Ovary (tissue), 3 donors: Measurements from ENCODE around the gene CTIF.

Experiments
- CTCF ChIP-seq, 3 donors: fragments of 450-650 bp in 2 of 3; fragments of 200-600 bp in 1 of 3; IDR thresholded peaks; one replicate each; pipeline versions ENCODE4 v1.5.1 to v1.8.0; 2016 to 2022; ENCODE audit warnings: antibody characterized with exemption in 3 of 3, mild to moderate bottlenecking in 1 of 3
- EP300 ChIP-seq: sonication (generic); formaldehyde crosslinking; IDR thresholded peaks from one replicate; pipeline ENCODE4 v1.6.1; 2017; ENCODE audit warnings: antibody characterized with exemption
- POLR2A ChIP-seq: fragments of 450-650 bp; IDR thresholded peaks from one replicate; pipeline ENCODE4 v1.6.1; 2017; ENCODE audit warnings: antibody characterized with exemption, mild to moderate bottlenecking, moderate library complexity
- donor health status: DM: no; HTN: no; CAD: no.

- no peak for TF ChIP-seq CTCF (IDR thresholded peaks at IDR 0.05)
- TF ChIP-seq POLR2A, result no peak
- TF ChIP-seq EP300, result no peak
These were observed 366.7 kb downstream of the CTIF start for GRCh38 chr18:48905513-48905912.
